Left renal pelvis (tissue), 4 donors: ENCODE results near the gene FBXL17. TPM values are rescaled to one million over a fixed set of nuclear protein-coding genes. Genes with fewer than 3 reads are reported as not detected.
A peak's percentile ranks its signal among the peaks of the same experiment; 100 is the strongest.

Experiments used
- DNase-seq, 4 donors: peaks; one replicate each; pipeline ENCODE4 v3.0.0-alpha.2; 2013; ENCODE audit warnings: low read depth in 4 of 4, low spot score in 3 of 4
- polyA plus RNA-seq, 4 donors: library from polyadenylated mRNA; unstranded; fragments of 120-200 nt; gene quantifications; one replicate each; pipeline ENCODE4 v1.2.1, GENCODE V29; 2013; ENCODE audit not compliant: insufficient read length in 4 of 4

The FBXL17 gene
- polyA plus RNA-seq, 4 donors = 21.3 to 35.3 (median 27.6) TPM

GRCh38 chr5:108379722-108380530 lies 2.0 kb downstream of the FBXL17 start:
- no peak for DNase-seq

- DNase-seq = no peak
These were observed 6.1 kb downstream of the FBXL17 start for GRCh38 chr5:108375768-108376167.

- no peak for DNase-seq
These were observed 8.5 kb downstream of the FBXL17 start for GRCh38 chr5:108373426-108373825.

- DNase-seq = no peak
These were observed 9.5 kb downstream of the FBXL17 start for GRCh38 chr5:108372369-108372768.

- no peak for DNase-seq
These were observed 10.6 kb downstream of the FBXL17 start for GRCh38 chr5:108371263-108371662.

GRCh38 chr5:108369167-108369566 lies 12.7 kb downstream of the FBXL17 start:
- DNase-seq = no peak

GRCh38 chr5:108367679-108368334 lies 14.1 kb downstream of the FBXL17 start:
- no peak for DNase-seq

GRCh38 chr5:108366500-108366899 lies 15.4 kb downstream of the FBXL17 start:
- no peak for DNase-seq

GRCh38 chr5:108361771-108362170 lies 20.1 kb downstream of the FBXL17 start:
- DNase-seq = no peak

- DNase-seq = no peak
These were observed 20.7 kb downstream of the FBXL17 start for GRCh38 chr5:108361239-108361638.

- DNase-seq = no peak
These were observed 21.6 kb downstream of the FBXL17 start for GRCh38 chr5:108360280-108360679.

GRCh38 chr5:108356286-108356685 lies 25.6 kb downstream of the FBXL17 start:
- DNase-seq = no peak

- DNase-seq = no peak
These were observed 28.8 kb downstream of the FBXL17 start for GRCh38 chr5:108353087-108353486.

- peak; percentile 3 to 26 (median 13) for DNase-seq
These were observed 36.2 kb downstream of the FBXL17 start for GRCh38 chr5:108345541-108346171.

- DNase-seq = no peak
These were observed 37.6 kb downstream of the FBXL17 start for GRCh38 chr5:108344103-108344822.

GRCh38 chr5:108341866-108342265 lies 40.0 kb downstream of the FBXL17 start:
- no peak for DNase-seq

GRCh38 chr5:108340131-108340530 lies 41.8 kb downstream of the FBXL17 start:
- no peak for DNase-seq

- no peak for DNase-seq
These were observed 42.7 kb downstream of the FBXL17 start for GRCh38 chr5:108339220-108339619.

- no peak for DNase-seq
These were observed 47.7 kb downstream of the FBXL17 start for GRCh38 chr5:108334225-108334624.

- DNase-seq = no peak
These were observed 54.9 kb downstream of the FBXL17 start for GRCh38 chr5:108326982-108327381.

- no peak for DNase-seq
These were observed 57.0 kb downstream of the FBXL17 start for GRCh38 chr5:108324886-108325285.
